ENCODE results near the gene RAD51B.

DNA sequence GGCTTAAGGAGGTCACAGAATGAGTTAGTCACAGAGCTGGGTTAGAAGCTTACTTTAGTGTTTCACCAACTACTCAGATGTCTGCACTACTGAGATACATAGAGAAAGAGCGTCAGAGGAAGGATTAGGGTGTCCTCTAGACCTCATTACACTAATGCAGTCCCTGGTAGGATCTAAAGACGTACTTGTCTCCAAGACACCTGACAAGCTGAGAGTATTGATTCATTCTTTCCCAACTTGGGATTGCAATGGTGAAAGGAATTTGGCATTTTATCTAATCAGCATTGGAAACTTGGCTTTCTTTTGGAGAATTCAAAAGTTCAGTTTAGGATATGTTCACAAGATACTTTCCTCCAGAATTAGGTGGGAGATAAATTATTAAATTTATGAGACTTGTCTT, 571.2 kb downstream of the RAD51B start:
- TF ChIP-seq CTCF (conservative IDR thresholded peaks at IDR 0.05; ENCODE audit: low read depth, low read length) = no peak
- TF ChIP-seq EZH2phosphoT487 (IDR thresholded peaks at IDR 0.05; ENCODE audit: borderline replicate concordance, low read length) = no peak

Data from PC-3 (cell line).